Fibroblast of skin of left biceps (primary cell): ENCODE data around the gene CDC42BPA.
"Not testable (repeated sequence)": the region's sequence is repeated elsewhere in the genome, so short reads cannot be mapped to it uniquely, and the experiment has no call there.

Source experiments
- DNase-seq, 2 experiments: peaks; one replicate each; pipeline ENCODE4 v3.0.0-alpha.2; 2013; ENCODE audit warnings: low read depth in 2 of 2

The CDC42BPA gene

GRCh38 chr1:227263869-227264268 lies 54.4 kb downstream of the CDC42BPA start:
- DNase-seq: no peak

DNA sequence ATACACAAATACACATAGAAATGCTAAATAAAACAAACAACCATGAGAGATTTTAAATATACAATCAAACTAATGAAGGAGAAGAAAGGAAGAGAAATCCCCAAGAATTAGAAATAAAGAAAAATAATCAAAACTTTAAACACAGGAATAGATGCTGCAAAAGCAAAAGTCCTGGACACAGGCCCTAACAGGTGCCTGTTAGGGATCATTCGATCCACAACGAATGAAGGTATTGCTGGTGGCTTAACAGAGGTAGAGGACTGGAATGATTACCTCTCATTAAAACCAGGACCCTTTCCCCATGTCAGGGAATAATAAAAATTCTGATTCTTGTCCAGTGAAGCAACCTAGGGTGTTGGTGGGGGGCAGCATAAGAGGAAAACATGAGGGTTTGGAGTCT lies 56.8 kb downstream of the CDC42BPA start:
- no peak for DNase-seq

DNA sequence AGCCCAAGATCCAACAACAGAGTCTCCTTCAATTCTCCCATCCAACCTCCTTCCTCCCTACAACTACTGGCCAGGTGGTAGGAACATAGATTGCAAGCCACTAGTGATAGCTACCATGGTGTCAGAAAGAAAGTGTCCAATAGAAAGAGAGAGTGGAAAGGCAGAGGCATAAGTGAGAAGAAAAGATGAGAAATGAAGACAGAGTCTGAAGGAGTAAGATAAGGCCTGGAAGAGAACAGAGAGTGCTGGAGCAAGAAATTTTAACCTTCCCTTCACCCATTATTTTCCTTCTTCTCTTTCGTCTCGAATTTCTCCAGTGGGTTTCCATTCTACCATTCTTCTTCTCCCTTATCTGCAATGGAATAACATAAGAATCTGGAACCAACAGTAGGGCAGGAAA lies 57.9 kb downstream of the CDC42BPA start:
- DNase-seq: no peak

- DNase-seq: no peak
These were observed 60.3 kb downstream of the CDC42BPA start for GRCh38 chr1:227257964-227258363.

DNA sequence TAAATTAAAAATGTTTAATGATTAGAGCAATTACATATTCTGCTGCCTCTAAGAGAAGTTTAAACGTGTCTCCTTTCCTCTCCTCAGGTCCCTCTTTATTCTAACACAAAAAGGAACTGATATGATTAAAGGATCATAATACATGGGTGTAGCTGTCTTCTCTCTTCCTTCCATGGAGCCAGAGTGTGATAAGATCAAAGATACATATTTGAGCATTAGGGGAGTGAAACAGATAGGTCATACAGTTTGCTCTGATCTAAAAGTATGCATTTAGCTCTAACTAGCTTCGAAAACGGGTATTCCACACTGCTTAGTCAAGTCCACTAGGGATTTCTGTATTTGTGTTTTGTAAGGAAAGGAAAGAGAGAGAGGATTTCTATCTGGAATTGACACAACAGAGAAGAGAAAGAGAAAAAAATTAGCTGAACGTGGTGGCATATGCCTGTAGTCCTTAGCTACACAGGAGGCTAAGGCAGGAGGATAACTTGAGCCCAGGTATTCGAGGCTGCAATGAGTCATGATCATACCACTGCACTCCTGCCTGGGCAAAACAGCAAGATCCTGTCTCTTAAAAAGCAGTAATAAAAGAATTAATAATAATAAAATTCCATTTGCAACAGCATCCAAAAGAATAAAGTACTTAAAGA lies 63.1 kb downstream of the CDC42BPA start:
- DNase-seq: no peak

DNA sequence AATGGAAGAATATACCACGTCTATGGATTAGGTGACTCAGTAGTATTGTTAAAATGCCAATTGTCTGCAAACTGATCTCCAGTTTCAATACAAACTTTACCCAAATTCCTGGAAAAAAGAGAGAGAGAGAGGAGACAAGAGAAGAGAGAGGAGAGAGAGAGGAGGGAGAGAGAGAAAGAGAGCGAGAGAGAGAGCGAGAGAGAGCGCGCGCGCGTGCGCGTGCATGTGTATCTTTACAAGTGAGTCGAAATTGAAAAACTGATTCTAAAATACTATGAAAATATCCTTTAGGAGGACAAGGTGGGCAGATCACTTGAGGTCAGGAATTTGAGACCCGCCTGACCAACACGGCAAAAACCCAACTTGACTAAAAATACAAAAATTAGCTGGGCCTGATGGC lies 65.2 kb downstream of the CDC42BPA start:
- DNase-seq: no peak

DNA sequence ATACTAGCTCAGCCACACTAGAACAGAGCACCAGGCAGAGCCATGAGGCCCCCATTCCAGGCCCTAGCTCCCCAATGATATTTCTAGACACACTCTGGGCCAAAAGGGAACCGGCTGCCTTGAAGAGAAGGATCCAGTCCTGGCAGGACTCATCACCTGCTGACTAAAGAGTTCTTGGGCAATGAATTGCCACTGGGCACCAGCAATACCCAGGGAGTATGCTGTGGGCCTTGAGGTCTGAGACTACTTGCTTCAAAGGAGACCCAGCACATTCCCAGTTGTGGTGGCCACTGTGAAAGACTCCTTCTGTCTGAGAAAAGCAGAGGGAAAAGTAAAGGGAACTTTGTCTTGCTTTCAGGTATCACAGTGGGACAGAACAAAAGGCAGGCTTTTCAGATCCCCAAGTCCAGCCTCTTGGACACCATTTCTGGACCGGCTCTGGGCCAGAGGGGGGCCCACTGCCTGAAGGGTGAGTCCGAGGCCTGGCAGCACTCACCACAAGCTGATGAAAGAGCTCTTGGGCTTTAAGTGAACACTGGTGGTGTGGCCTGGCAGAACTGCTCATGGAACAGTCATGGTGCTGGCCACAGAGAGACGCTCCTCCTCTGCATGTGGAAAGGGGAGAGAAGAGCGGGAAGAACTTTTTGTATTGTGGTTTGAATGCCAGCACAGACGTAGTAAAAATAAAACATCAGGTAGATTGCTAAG lies 72.5 kb downstream of the CDC42BPA start:
- no peak for DNase-seq

GRCh38 chr1:227244339-227245118 lies 73.8 kb downstream of the CDC42BPA start:
- DNase-seq: no peak

DNA sequence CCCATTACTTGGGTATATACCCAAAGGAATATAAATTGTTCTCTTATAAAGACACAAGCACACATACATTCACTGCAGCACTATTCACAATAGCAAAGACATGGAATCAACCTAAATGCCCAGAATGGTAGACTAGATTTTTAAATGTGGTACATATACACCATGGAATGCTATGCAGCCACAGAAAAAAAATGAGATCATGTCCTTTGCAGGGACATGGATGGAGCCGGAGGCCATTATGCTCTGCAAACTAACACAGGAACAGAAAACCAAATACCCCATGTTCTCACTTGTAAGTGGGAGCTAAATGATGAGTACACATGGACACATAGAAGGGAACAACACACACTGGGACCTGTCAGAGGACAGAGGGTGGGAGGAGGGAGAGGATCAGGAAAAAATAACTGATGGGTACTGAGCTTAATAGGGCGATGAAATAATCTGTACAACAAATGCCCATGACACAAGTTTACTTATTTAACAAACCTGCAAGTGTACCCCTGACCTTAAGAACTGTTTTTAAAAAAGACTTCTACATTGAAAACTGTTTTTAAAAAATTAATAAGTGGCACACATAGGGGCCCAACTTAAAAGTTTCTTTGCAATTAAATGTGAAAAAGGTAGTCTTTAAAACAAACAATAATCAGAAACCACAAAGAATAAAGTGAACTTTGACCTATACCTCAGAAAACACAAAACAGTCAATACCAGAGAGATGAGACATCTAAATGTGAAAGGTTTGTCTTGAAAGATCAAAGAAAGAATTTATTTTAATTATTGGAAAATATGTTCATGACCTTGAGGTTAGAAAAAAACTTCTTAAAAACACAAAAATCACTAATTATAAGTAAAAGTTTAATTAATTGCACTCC lies 75.2 kb downstream of the CDC42BPA start:
- no peak for DNase-seq

DNA sequence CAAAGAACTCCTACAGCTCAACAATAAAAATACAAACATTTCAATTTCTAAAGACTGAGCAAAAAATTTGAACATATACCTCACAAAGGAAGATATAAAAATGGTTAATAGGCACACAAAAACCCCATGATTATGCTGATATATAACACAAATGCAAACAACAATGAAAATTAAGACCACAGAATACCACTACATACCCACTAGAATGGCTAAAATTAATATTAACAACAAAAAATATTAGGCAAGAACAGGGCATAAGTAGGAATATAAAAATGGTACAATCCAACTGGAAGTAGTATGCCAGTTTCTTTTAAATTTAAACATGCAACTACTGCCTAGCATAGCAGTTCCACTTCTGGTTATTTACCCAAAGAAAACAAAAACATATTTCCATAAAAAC lies 77.3 kb downstream of the CDC42BPA start:
- no peak for DNase-seq

DNA sequence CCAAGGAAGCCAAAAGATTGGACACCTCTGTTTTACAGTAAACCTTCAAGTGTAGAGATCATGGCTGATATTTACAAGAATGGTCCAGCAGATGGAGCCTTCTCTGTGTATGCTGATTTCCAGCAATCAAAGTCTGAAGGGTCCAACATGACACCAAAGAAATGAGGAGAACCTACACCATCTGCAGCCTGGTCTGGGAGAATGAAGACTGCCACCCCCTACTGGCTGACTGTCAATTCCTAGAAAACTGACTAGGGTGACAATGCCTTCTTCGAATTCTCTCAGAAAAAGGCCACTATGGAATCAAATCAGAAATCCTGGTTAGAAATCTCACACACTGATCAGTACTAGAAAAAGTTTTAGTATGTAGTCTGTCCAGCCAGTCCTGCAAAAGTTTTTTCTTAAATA lies 83.3 kb downstream of the CDC42BPA start:
- DNase-seq: peak; percentile 30 to 31

GRCh38 chr1:227231128-227231527 lies 87.2 kb downstream of the CDC42BPA start:
- not testable (repeated sequence) for DNase-seq

DNA sequence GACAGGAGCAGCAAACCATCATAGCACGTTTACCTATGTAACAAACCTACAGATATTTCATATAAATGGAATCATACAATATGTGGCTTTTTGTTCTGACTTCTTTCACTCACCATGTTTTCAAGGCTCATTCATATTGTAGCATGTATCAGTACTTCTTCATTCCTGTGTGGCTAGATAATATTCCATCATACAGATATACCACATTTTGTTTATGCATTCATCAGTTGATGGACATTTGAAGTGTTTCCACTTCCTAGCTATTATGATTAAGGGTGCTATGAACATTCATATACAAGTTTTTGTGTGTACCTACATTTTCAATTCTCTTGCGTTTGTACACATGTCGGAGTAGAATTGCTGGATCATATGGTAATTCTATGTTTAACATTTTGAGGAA lies 90.1 kb downstream of the CDC42BPA start:
- DNase-seq: no peak

DNA sequence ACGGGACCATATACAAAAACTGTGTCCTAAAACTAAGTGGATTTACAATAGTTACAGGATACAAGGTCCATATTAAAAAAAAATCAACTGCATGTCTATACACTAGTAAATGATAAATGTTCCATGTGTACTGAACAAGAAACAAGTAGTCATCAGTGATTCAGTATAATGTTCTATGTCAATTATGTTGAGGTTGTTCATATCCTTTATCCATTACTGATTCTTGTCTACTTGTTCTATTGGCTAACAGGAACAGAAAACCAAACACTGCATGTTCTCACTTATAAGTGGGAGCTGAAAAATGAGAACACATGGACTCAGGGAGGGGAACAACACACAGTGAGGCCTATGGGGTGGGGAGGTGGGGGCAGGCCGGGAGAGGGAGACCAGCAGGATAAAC lies 90.5 kb downstream of the CDC42BPA start:
- no peak for DNase-seq

- peak; percentile 32 to 36 for DNase-seq
These were observed 92.5 kb downstream of the CDC42BPA start for GRCh38 chr1:227225715-227226346.

DNA sequence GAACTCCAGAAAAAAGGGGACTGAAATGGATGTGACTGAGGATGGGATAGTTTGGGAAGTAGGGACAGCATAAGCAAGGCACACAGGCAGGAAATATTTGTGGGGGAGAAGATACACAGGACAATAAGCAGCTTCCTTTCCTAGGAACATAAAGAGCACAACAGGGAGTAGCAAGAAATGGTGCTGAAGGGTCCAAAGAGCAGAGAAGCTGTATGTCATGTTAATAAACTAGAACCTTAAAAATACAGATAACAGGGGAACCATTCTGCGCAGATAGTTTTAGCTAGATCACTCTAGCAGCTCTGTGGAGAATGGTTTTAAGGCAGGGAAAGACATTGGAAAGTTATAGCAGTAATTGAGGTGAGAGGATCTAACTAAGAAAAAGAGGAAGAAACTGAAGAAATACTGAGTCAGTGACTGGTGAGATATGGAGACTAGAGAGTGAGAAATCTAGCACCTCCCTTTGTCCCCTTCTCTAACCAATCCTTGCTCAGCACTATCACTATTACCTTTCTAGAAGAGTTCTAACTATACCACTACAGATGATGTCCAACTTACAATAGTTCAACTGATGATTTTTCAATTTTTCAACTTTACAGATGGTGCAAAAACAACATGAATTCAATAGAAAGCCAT lies 95.0 kb downstream of the CDC42BPA start:
- no peak for DNase-seq

DNA sequence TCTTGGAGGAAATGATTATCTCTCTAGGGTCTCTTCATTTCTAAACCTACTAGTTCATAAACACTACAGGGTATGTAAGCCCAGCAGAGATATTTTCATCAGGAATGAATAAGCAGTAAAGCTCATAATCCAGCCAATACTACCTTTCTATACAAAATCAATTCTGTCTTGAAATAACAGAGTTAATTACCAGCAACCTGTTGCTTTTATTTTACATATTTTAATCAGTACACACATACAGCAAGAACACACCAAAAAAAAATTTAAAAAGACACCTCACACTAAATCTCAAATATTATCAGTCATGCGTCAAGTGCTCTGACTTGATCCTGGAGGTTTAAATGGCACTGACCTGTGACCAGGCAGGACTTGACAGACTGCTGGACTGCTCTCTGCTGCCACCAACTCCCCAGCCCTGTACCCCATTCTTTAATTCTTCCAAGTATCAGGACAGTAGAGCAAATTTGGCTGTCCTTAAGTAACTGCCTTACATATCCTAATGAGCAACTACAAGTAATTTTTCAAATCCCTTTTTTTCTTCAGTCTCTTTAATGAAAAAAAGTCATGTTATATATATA lies 98.5 kb downstream of the CDC42BPA start:
- no peak for DNase-seq

DNA sequence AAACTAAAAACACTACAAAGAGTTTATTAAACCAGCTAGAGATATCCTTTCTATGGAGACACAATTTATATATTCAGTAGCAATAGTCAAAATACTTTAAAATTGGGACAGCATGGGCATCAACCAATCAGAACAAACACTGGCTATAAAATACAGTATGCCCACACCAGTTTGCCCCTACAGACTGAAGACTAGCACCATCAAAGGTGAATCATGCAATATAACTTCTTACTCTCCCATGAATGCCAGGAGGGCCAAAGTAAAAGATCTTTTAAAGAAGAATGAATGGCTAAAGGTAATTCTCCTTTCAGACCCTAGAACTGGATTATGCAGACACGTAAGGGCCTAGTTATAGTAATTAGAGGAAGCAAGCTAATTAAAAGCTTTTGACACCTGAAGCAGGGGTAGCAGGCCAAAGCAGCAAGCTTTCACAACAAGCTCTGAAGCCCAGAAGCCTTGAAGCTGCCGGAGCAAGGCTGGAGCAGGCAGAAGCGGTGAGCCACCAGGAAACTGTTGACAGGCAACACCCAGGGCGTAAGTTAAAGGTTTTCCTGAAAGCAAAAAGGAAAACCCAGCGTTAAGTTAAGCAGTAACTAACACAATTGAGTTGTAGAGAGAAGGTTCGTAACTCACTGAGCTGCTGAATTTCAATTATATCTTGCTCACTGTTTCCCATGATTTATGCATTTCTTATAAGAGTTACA lies 99.3 kb downstream of the CDC42BPA start:
- DNase-seq: no peak

DNA sequence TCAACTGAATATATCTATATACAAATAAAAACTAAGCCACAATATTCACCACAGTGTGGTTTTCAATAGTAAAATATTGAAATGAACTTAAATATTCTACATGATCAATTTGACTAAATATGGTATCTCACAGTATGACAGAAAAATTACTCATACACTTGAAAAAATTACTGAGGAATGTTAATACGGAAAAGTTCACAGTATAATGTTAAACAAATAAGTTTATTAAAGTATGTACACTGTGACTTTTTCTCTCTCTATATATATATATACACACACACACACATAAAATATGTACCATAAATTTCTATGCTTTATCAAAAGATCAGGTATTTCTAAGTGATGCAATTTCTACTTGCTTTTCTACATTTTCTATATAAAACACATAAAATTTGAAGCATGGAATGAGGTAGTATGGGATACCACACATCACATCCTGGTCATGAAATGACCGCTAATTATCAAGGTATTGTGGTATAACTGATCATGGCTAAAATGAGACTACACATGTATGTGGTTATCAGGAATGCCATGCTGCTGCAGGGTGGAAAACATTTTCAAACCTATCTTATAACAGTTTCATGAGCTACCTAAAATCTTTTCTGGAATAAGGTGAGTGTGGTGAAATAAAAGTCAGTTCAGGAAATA lies 102.3 kb downstream of the CDC42BPA start:
- DNase-seq: no peak
